Neural cell (in vitro differentiated cells): ENCODE measurements around the gene SS18L1. TPM values are rescaled to one million over a fixed set of nuclear protein-coding genes. Genes with fewer than 3 reads are reported as not detected.

ENCODE experiments used
- H2AFZ ChIP-seq: fragments of 200-600, 300-800 bp; sonication (generic), shearing (Covaris generic); 2 replicates; pipeline ENCODE4 v1.6.0; 2014; ENCODE audit warnings: low read depth, mild to moderate bottlenecking, antibody characterized with exemption, low read length, moderate library complexity
- H3F3A ChIP-seq: fragments of 200-600 bp; shearing (Covaris generic); 2 replicates; pipeline ENCODE4 v1.6.1; 2016; ENCODE audit warnings: mild to moderate bottlenecking, moderate library complexity, mixed read lengths, antibody characterized with exemption, low read length; ENCODE audit not compliant: insufficient read depth, poor library complexity, severe bottlenecking
- H3K27ac ChIP-seq: fragments of 200-600, 300-800 bp; sonication (generic), shearing (Covaris generic); 2 replicates; pipeline ENCODE4 v1.5.1; 2014; ENCODE audit warnings: mild to moderate bottlenecking, low read length, moderate library complexity
- H3K27me3 ChIP-seq: fragments of 300-800, 200-600 bp; sonication (generic), shearing (Covaris generic); 2 replicates; pipeline ENCODE4 v1.6.0; 2014; ENCODE audit warnings: mild to moderate bottlenecking, low read depth, low read length, moderate library complexity; ENCODE audit not compliant: insufficient read depth
- H3K36me3 ChIP-seq: fragments of 300-800, 200-600 bp; sonication (generic), shearing (Covaris generic); 2 replicates; pipeline ENCODE4 v1.5.1; 2014; ENCODE audit warnings: mild to moderate bottlenecking, antibody characterized with exemption, low read length, moderate library complexity; ENCODE audit not compliant: insufficient read depth
- H3K4me2 ChIP-seq: fragments of 300-800, 200-600 bp; sonication (generic), shearing (Covaris generic); 2 replicates; pipeline ENCODE4 v1.6.0; 2014; ENCODE audit warnings: mild to moderate bottlenecking, low read length
- H3K4me3 ChIP-seq: fragments of 300-800, 200-600 bp; sonication (generic), shearing (Covaris generic); 2 replicates; pipeline ENCODE4 v1.5.1; 2014; ENCODE audit warnings: mild to moderate bottlenecking, low read length, moderate library complexity
- H3K79me2 ChIP-seq: fragments of 200-600 bp; shearing (Covaris generic); replicated peaks from 2 replicates; pipeline ENCODE4 v1.6.0; 2014; ENCODE audit warnings: mild to moderate bottlenecking, low read length, moderate library complexity; ENCODE audit not compliant: insufficient read depth
- H3K9ac ChIP-seq: fragments of 300-800, 200-600 bp; sonication (generic), shearing (Covaris generic); 2 replicates; pipeline ENCODE4 v1.6.1; 2016; ENCODE audit warnings: mild to moderate bottlenecking, low read length, mixed read lengths
- H3K9me2 ChIP-seq: fragments of 200-600 bp; shearing (Covaris generic); 2 replicates; pipeline ENCODE4 v1.6.1; 2016; ENCODE audit warnings: mild to moderate bottlenecking, low read length, mixed read lengths; ENCODE audit not compliant: insufficient read depth
- H3K9me3 ChIP-seq: fragments of 200-600, 300-800 bp; sonication (generic), shearing (Covaris generic); 2 replicates; pipeline ENCODE4 v1.6.1; 2016; ENCODE audit warnings: mild to moderate bottlenecking, mixed run types, low read length, moderate library complexity, mixed read lengths
- H4K20me1 ChIP-seq: fragments of 200-600 bp; shearing (Covaris generic); 2 replicates; pipeline ENCODE4 v1.6.1; 2016; ENCODE audit warnings: mild to moderate bottlenecking, mixed run types; ENCODE audit not compliant: insufficient read depth
- CTCF ChIP-seq: fragments of 450-650 bp; IDR thresholded peaks from 2 replicates; pipeline ENCODE4 v1.5.1; 2014; ENCODE audit warnings: antibody characterized with exemption, mild to moderate bottlenecking, moderate library complexity; ENCODE audit not compliant: poor library complexity, severe bottlenecking
- EP300 ChIP-seq: fragments of 450-650 bp; conservative IDR thresholded peaks from 2 replicates; pipeline ENCODE4 v1.6.1; 2014; ENCODE audit warnings: antibody characterized with exemption, mild to moderate bottlenecking, moderate library complexity; ENCODE audit not compliant: poor library complexity, severe bottlenecking
- EZH2 ChIP-seq: fragments of 200-600, 300-800 bp; shearing (Covaris generic), sonication (generic); IDR thresholded peaks from 2 replicates; pipeline ENCODE4 v1.6.1; 2014; ENCODE audit warnings: antibody characterized with exemption, low read length, borderline replicate concordance, mild to moderate bottlenecking; ENCODE audit not compliant: insufficient read depth, poor library complexity, severe bottlenecking
- MXI1 ChIP-seq: fragments of 450-650 bp; conservative IDR thresholded peaks from 2 replicates; pipeline ENCODE4 v1.6.1; 2014; ENCODE audit warnings: antibody characterized with exemption, mild to moderate bottlenecking; ENCODE audit not compliant: poor library complexity, severe bottlenecking
- POLR2AphosphoS5 ChIP-seq: IDR thresholded peaks from 2 replicates; pipeline ENCODE4 v1.6.1; 2012
- RAD21 ChIP-seq: fragments of 450-650 bp; conservative IDR thresholded peaks from 2 replicates; pipeline ENCODE4 v1.6.1; 2014; ENCODE audit warnings: antibody characterized with exemption, mild to moderate bottlenecking, moderate library complexity
- SMC3 ChIP-seq: fragments of 450-650 bp; conservative IDR thresholded peaks from 2 replicates; pipeline ENCODE4 v1.6.1; 2014; ENCODE audit warnings: antibody characterized with exemption, mild to moderate bottlenecking, moderate library complexity; ENCODE audit not compliant: poor library complexity
- TAF1 ChIP-seq: IDR thresholded peaks from 2 replicates; pipeline ENCODE4 v1.6.1; 2012; ENCODE audit warnings: low read depth
- polyA plus RNA-seq: library from polyadenylated mRNA; depleted of rRNA; stranded (reverse); fragments of >200 nt; gene quantifications from 2 replicates; pipeline ENCODE4 v1.2.3, GENCODE V29; 2014
- TF ChIP-seq, protein P1 (sequence below): IDR thresholded peaks from 2 replicates; pipeline ENCODE4 v1.6.1; 2012; ENCODE audit warnings: borderline replicate concordance

Gene SS18L1
- polyA plus RNA-seq, 1 donor from 2014 or later, result 117 TPM

DNA sequence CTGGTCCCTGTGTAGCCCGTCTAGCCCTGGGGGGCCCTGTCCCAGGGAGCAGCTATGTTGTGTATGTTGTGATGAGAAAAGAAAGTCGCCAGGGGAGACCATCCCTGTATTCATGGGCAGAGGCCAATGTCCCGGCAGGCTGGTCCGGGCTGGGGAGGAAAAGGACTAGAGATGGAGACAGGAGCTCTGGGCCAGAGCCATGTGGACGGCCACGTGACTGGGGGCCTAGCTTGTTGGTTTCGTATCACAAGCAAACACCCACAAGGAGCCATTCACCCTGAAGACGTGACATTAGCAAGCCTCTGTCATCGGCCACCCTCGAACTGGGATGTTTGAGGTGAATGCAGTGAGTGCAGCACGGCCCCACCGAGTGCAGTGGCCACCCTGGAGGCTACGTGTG is 79.4 kb downstream of the SS18L1 start:
- no peak overlapping the region for H3K4me3 ChIP-seq
- no peaks in the 10 kb centered on the region for H3K9me2 ChIP-seq
- H3K27me3 ChIP-seq, result peaks cover 39% of the 10 kb centered on the region
- H3F3A ChIP-seq, result no peaks in the 10 kb centered on the region
- H3K9ac ChIP-seq, result no peak overlapping the region
- TF ChIP-seq SMC3 (no peak), TAF1 (no peak), POLR2AphosphoS5 (no peak), MXI1 (no peak), RAD21 (no peak)
- no peak overlapping the region for H3K27ac ChIP-seq
- H3K79me2 ChIP-seq, result no peaks in the 10 kb centered on the region
- no peak overlapping the region for H2AFZ ChIP-seq
- no peaks in the 10 kb centered on the region for H3K9me3 ChIP-seq
- no peaks in the 10 kb centered on the region for H4K20me1 ChIP-seq
- no peaks in the 10 kb centered on the region for H3K36me3 ChIP-seq
- H3K4me2 ChIP-seq, result no peak overlapping the region

DNA sequence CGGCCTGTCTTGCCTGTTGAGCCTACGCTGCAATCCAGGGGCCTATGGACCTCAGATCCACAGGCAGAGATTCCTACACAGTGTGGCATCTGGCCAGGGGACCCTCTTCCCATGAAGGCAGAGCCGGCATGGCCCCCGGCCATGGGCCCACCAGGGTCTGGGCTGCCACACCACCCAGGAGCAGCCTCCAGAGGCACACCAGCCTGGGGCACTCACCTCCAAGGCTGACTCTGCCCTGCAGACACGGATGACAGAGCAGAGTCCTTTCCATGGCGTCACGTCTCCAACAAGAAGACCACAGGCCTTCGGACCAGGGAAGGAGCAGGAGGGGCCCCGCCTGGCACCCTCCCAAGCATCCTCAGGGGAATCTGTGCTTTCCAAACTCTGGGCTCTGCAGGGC is 80.0 kb downstream of the SS18L1 start:
- no peaks in the 10 kb centered on the region for H3F3A ChIP-seq
- TF ChIP-seq MXI1 (no peak), RAD21 (no peak), CTCF (no peak), POLR2AphosphoS5 (no peak), EZH2 (no peak), EP300 (no peak), SMC3 (no peak), TAF1 (no peak)
- TF ChIP-seq, protein P1, sequence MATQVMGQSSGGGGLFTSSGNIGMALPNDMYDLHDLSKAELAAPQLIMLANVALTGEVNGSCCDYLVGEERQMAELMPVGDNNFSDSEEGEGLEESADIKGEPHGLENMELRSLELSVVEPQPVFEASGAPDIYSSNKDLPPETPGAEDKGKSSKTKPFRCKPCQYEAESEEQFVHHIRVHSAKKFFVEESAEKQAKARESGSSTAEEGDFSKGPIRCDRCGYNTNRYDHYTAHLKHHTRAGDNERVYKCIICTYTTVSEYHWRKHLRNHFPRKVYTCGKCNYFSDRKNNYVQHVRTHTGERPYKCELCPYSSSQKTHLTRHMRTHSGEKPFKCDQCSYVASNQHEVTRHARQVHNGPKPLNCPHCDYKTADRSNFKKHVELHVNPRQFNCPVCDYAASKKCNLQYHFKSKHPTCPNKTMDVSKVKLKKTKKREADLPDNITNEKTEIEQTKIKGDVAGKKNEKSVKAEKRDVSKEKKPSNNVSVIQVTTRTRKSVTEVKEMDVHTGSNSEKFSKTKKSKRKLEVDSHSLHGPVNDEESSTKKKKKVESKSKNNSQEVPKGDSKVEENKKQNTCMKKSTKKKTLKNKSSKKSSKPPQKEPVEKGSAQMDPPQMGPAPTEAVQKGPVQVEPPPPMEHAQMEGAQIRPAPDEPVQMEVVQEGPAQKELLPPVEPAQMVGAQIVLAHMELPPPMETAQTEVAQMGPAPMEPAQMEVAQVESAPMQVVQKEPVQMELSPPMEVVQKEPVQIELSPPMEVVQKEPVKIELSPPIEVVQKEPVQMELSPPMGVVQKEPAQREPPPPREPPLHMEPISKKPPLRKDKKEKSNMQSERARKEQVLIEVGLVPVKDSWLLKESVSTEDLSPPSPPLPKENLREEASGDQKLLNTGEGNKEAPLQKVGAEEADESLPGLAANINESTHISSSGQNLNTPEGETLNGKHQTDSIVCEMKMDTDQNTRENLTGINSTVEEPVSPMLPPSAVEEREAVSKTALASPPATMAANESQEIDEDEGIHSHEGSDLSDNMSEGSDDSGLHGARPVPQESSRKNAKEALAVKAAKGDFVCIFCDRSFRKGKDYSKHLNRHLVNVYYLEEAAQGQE, result no peak
- no peak overlapping the region for H2AFZ ChIP-seq
- peaks cover 39% of the 10 kb centered on the region for H3K27me3 ChIP-seq
- no peaks in the 10 kb centered on the region for H3K79me2 ChIP-seq
- no peak overlapping the region for H3K4me3 ChIP-seq
- H3K36me3 ChIP-seq, result no peaks in the 10 kb centered on the region
- H3K4me2 ChIP-seq, result no peak overlapping the region
- no peaks in the 10 kb centered on the region for H3K9me3 ChIP-seq
- H3K9me2 ChIP-seq, result no peaks in the 10 kb centered on the region
- no peaks in the 10 kb centered on the region for H4K20me1 ChIP-seq
- no peak overlapping the region for H3K9ac ChIP-seq
- H3K27ac ChIP-seq, result no peak overlapping the region
